OCI-LY7 (cell line): Measurements from ENCODE around the gene FGGY.

ENCODE experiments used
- CTCF ChIP-seq: fragments of 200-600 bp; sonication (generic); conservative IDR thresholded peaks from 2 replicates; pipeline ENCODE4 v1.5.1; 2014; ENCODE audit warnings: mild to moderate bottlenecking, antibody characterized with exemption, low read length, moderate library complexity, mixed read lengths
- EZH2phosphoT487 ChIP-seq: fragments of 200-600 bp; sonication (generic); IDR thresholded peaks from 2 replicates; pipeline ENCODE4 v1.6.1; 2018; ENCODE audit warnings: low read depth, borderline replicate concordance, mild to moderate bottlenecking, mixed run types, antibody characterized with exemption, low read length, moderate library complexity, mixed read lengths

- TF ChIP-seq CTCF, result no peak
- TF ChIP-seq EZH2phosphoT487, result no peak
Measured at GRCh38 chr1:59308839-59309238, 11.9 kb downstream of the FGGY start.
